K562 (cell line): ENCODE data around the gene CEP70. TPM values are rescaled to one million over a fixed set of nuclear protein-coding genes. Genes with fewer than 3 reads are reported as not detected.

Experiments
- ATAC-seq: fragments of 200-7000 bp; cut with Tn5 transposase; 3 replicates; pipeline ENCODE4 v1.9.1; 2020; ENCODE audit warnings: moderate library complexity
- BruUV-seq: library from RNA; stranded (reverse); fragments of 400-500 nt; replicated peaks from 2 replicates; lab custom pipeline; 2021; lab: Mats Ljungman, UMichigan
- CTCF ChIA-PET: fragments of 300-600 bp; formaldehyde crosslinking; extraction: SDS; loops from one replicate; lab custom pipeline; 2021; ENCODE audit warnings: low intra/inter-chr PET ratio; lab: Yijun Ruan, JAX
- POLR2A ChIA-PET: fragments of 300-600, 350-650 bp; sonication (Branson Sonifier 250); formaldehyde crosslinking; extraction: SDS; loops from one replicate; lab custom pipeline; 2021; ENCODE audit warnings: antibody characterized with exemption, inconsistent platforms; lab: Yijun Ruan, JAX
- DNase-seq, 4 experiments: peaks; one replicate each; pipeline versions ENCODE4 v3.0.0 to v3.0.0-alpha.2; 2011 to 2018; ENCODE audit warnings: low spot score in 3 of 4, mixed read lengths in 3 of 4; ENCODE audit errors: extremely low read depth in 1 of 4
- FAIRE-seq: peaks from 2 replicates; lab custom pipeline; 2011; peaks lifted over from hg19 to GRCh38; lab: Jason Lieb, UNC
- H2AFZ ChIP-seq: 2 replicates; pipeline ENCODE4 v1.6.0; 2011; ENCODE audit warnings: low read depth, low read length, control low read depth, inconsistent platforms
- H3K27ac ChIP-seq: fragments of 200-600 bp; 3 replicates; pipeline ENCODE4 v1.8.0; 2011; ENCODE audit warnings: low read depth, mild to moderate bottlenecking, control low read depth, inconsistent platforms, low read length, moderate library complexity, mixed read lengths; ENCODE audit errors: extremely low read depth
- H3K27me3 ChIP-seq, 2 experiments: fragments of 300-600 bp in 1 of 2; 2 replicates in 1 of 2; 3 replicates in 1 of 2; pipeline versions ENCODE4 v1.6.0 to v1.8.0; 2011; ENCODE audit warnings: inconsistent platforms in 2 of 2, low read length in 2 of 2, mild to moderate bottlenecking in 1 of 2, mixed read lengths in 1 of 2, moderate library complexity in 1 of 2; ENCODE audit not compliant: control insufficient read depth in 2 of 2, insufficient read depth in 2 of 2
- H3K36me3 ChIP-seq: fragments of 300-600 bp; 3 replicates; pipeline ENCODE4 v1.8.0; 2011; ENCODE audit warnings: mild to moderate bottlenecking, low read length, inconsistent platforms; ENCODE audit not compliant: control insufficient read depth, insufficient read depth
- H3K4me1 ChIP-seq, 2 experiments: fragments of 200-600 bp in 1 of 2; replicated peaks in 1 of 2; 2 replicates in 1 of 2; 3 replicates in 1 of 2; pipeline versions ENCODE4 v1.5.1 to v1.8.0; 2011; ENCODE audit warnings: inconsistent platforms in 2 of 2, low read length in 2 of 2, mild to moderate bottlenecking in 1 of 2, mixed read lengths in 1 of 2, moderate library complexity in 1 of 2; ENCODE audit not compliant: control insufficient read depth in 2 of 2, insufficient read depth in 2 of 2
- H3K4me2 ChIP-seq: 2 replicates; pipeline ENCODE4 v1.6.1; 2011; ENCODE audit warnings: low read length, control low read depth, inconsistent platforms, mixed read lengths; ENCODE audit not compliant: insufficient read depth
- H3K4me3 ChIP-seq: fragments of 200-600 bp; sonication (generic), shearing (Covaris generic); 2 replicates; pipeline ENCODE4 v1.5.1; 2016; ENCODE audit warnings: control low read depth, inconsistent platforms
- H3K79me2 ChIP-seq: fragments of 200-600 bp; 3 replicates; pipeline ENCODE4 v1.8.0; 2011; ENCODE audit warnings: low read length, inconsistent platforms; ENCODE audit not compliant: control insufficient read depth, insufficient read depth
- H3K9ac ChIP-seq, 2 experiments: 2 replicates each; pipeline versions ENCODE4 v1.6.0 to v1.6.1; 2011; ENCODE audit warnings: low read depth in 2 of 2, low read length in 2 of 2, control low read depth in 1 of 2, inconsistent platforms in 1 of 2, mild to moderate bottlenecking in 1 of 2, mixed read lengths in 1 of 2; ENCODE audit not compliant: insufficient read depth in 1 of 2
- H3K9me1 ChIP-seq: one replicate; pipeline ENCODE4 v1.6.0; 2011; ENCODE audit warnings: inconsistent platforms, mild to moderate bottlenecking, low read length, moderate library complexity; ENCODE audit not compliant: control insufficient read depth, insufficient read depth
- H3K9me3 ChIP-seq: replicated peaks from 2 replicates; pipeline ENCODE4 v1.5.1; 2011; ENCODE audit warnings: low read depth, low read length, inconsistent platforms; ENCODE audit not compliant: control insufficient read depth, insufficient read depth
- H4K20me1 ChIP-seq: replicated peaks from 2 replicates; pipeline ENCODE4 v1.6.1; 2011; ENCODE audit warnings: low read length, inconsistent platforms, mixed read lengths; ENCODE audit not compliant: control insufficient read depth, insufficient read depth
- DMBX1 ChIP-seq: fragments of 250-450 bp; sonication (Bioruptor Pico); IDR thresholded peaks from 2 replicates; pipeline ENCODE4 v1.8.0; 2022; ENCODE audit warnings: inconsistent platforms, mild to moderate bottlenecking, moderate library complexity, borderline replicate concordance
- FOSL1 ChIP-seq: fragments of 200-800 bp; sonication (Bioruptor generic); conservative IDR thresholded peaks from 2 replicates; pipeline ENCODE4 v1.6.1; 2016; ENCODE audit warnings: missing genetic modification characterization, missing compliant biosample characterization
- JUN ChIP-seq, 2 experiments: sonication (generic) in 1 of 2; formaldehyde crosslinking in 1 of 2; IDR thresholded peaks; 2 replicates each; pipeline versions ENCODE4 v1.6.1 to v1.8.0; 2012 to 2022; ENCODE audit warnings: borderline replicate concordance in 2 of 2, mild to moderate bottlenecking in 2 of 2, improper control_type of control experiment in 1 of 2, low read depth in 1 of 2, low read length in 1 of 2, missing genetic modification reagents in 1 of 2
- NEUROD1 ChIP-seq: fragments of 150-350 bp; IDR thresholded peaks from 2 replicates; pipeline ENCODE4 v1.6.1; 2014; ENCODE audit warnings: borderline replicate concordance, low read length, low read depth; ENCODE audit not compliant: partially characterized antibody
- RFX1 ChIP-seq: fragments of 450-650 bp; IDR thresholded peaks from 2 replicates; pipeline ENCODE4 v1.6.1; 2016; ENCODE audit warnings: mild to moderate bottlenecking, moderate library complexity
- TAF1 ChIP-seq: IDR thresholded peaks from 2 replicates; pipeline ENCODE4 v1.6.1; 2011; ENCODE audit warnings: mild to moderate bottlenecking, low read length, moderate library complexity; ENCODE audit not compliant: insufficient read depth, control insufficient read depth, severe bottlenecking; ENCODE audit errors: extremely low read depth
- TRIM24 ChIP-seq, 2 experiments: fragments of 450-650 bp; IDR thresholded peaks; 2 replicates each; pipeline ENCODE4 v1.6.1; 2016
- WGBS: fragments of 100-300 bp; shearing (Covaris generic); methylation state at CpG from one replicate; pipeline ENCODE4 v1.1.6; 2016; ENCODE audit warnings: low coverage, mixed read lengths; ENCODE audit not compliant: insufficient coverage; ENCODE audit errors: missing lambda C conversion rate; 5-methylcytosine and 5-hydroxymethylcytosine counted together
- in situ Hi-C: fragments of 300-500 bp; cut with MboI; formaldehyde crosslinking; loops from 4 replicates; pipeline ENCODE4 v1.15.0; 2018; ENCODE audit warnings: inconsistent platforms, mixed read lengths
- intact Hi-C: fragments of 100-400 bp; cut with micrococcal nuclease; formaldehyde crosslinking; loops from 2 replicates; pipeline ENCODE4 v1.14.2; 2022
- polyA plus RNA-seq, 8 experiments: library from polyadenylated mRNA; depleted of rRNA in 4 of 8; stranded (reverse) in 5 of 8; unstranded in 3 of 8; fragments of >200 nt; fragmentation: Nextera tagmentation in 2 of 8; fragmentation: Illumina TruSeq in 1 of 8; extraction: Ambion mirVana in 2 of 8; extraction: Trizol in 1 of 8; gene quantifications; 2 replicates each; pipeline versions ENCODE4 v1.2.1 to v1.2.3, GENCODE V29; 2011 to 2014; ENCODE audit warnings: inconsistent platforms in 1 of 8, missing spikeins in 1 of 8
- total RNA-seq, 7 experiments: library from RNA; depleted of rRNA in 6 of 7; stranded (reverse); fragments of >200 nt in 6 of 7; fragmentation: Illumina TruSeq in 2 of 7; extraction: Trizol in 2 of 7; gene quantifications; 2 replicates each; pipeline versions ENCODE4 v1.2.1 to v1.2.3, GENCODE V29; 2011 to 2021; ENCODE audit warnings: low replicate concordance in 1 of 7
- TF ChIP-seq, protein P1 (sequence below): fragments of 450-650 bp; conservative IDR thresholded peaks from 2 replicates; pipeline ENCODE4 v1.6.1; 2016; ENCODE audit warnings: missing genetic modification characterization, low read depth, mild to moderate bottlenecking, control low read depth, missing compliant biosample characterization

Gene CEP70
- total and polyA plus RNA-seq, 9 of the 15 experiments (the other 6 are each of a cell fraction or from before 2014, with no cell fraction given) = 16.1 to 31.5 (median 23.4) TPM

DNA sequence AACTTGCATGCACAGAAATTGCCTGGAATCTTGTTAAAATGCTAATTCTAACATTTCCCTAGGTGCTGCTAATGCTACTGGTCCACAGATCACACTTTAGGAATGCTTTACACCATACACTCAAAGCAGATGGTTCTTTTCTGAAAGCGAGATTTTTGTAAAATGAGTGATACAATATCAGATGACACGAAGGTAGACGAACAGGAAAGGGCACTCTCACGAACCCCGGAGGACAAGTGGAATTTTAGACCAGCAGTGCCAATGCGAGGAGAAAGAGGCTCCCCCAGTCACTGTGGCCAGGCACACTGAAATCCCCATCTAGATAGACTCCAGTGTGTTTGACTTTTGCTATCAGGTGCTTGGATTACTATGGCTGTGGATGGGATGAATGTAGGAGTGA is 35.5 kb upstream of the CEP70 start (continued):
- TF ChIP-seq DMBX1 (CRISPR knock-in tag) (no peak), JUN (IDR thresholded peaks at IDR 0.05; ENCODE audit: borderline replicate concordance, low read depth, low read length) (no peak), JUN (CRISPR knock-in tag; IDR thresholded peaks at IDR 0.05; ENCODE audit: borderline replicate concordance) (no peak), FOSL1 (tag) (no peak), RFX1 (no peak), NEUROD1 (no peak), TAF1 (no peak)
- TF ChIP-seq, protein P1, sequence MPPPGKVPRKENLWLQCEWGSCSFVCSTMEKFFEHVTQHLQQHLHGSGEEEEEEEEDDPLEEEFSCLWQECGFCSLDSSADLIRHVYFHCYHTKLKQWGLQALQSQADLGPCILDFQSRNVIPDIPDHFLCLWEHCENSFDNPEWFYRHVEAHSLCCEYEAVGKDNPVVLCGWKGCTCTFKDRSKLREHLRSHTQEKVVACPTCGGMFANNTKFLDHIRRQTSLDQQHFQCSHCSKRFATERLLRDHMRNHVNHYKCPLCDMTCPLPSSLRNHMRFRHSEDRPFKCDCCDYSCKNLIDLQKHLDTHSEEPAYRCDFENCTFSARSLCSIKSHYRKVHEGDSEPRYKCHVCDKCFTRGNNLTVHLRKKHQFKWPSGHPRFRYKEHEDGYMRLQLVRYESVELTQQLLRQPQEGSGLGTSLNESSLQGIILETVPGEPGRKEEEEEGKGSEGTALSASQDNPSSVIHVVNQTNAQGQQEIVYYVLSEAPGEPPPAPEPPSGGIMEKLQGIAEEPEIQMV (tag) = no peak
- TF ChIP-seq, all 486 proteins: peak for 0

DNA sequence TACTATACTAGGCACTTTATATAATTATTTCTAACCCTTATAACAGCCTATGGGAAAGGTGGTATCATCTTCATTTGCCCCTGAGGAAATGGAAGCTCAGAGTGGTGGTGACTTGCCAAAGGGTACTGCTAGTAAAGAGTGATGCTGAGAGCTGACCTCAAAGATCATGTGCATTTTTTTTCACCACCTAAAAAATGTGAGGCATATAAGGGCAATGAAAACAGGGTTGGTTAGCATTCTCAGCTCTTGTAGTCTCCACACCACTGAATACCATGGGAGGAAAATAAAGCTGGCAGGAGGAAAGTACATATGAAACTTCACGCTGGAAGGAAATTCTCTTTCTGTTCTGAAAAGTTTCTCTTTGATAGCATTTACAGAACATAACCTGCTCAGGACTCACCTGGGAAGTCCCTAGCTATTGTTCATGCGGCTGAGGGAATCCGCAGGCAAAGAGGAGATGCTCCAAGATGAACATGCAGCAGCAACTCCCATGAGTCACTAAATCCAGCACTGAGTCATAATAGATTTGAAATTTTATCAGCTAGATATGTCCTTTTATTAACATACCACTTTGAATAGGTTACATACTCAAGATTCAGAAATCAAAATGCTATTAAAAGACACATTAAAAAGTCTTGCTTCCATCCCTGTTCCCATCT is 31.8 kb upstream of the CEP70 start:
- intact Hi-C loops = no loop called here

More for the DNA sequence above, 31.8 kb upstream of the CEP70 start:
- no peaks in the 10 kb centered on the region for H3K4me1 ChIP-seq
- no peaks in the 10 kb centered on the region for H4K20me1 ChIP-seq
- H2AFZ ChIP-seq = no peak overlapping the region
- H3K9me3 ChIP-seq = no peaks in the 10 kb centered on the region
- no peaks in the 10 kb centered on the region for H3K36me3 ChIP-seq
- no peak overlapping the region for H3K27ac ChIP-seq
- ChIA-PET CTCF (no interaction called here), POLR2A (interaction anchor here (1.6 to 2.2 kb wide), 2 partner anchors 11 to 16 kb away, joined by 5 read pairs; no protein-coding TSS in a partner anchor)
- DNase-seq (no peak), FAIRE-seq (no peak), ATAC-seq (no peak)
- TF ChIP-seq TRIM24 (IDR thresholded peaks at IDR 0.05) (no peak), FOSL1 (tag) (peak; percentile 42)
- H3K27me3 ChIP-seq = peaks cover 0 to 5% of the 10 kb centered on the region in 2 experiments; a peak in 2 of 5 replicates
- no peak overlapping the region for H3K4me3 ChIP-seq
- H3K9ac ChIP-seq = no peak overlapping the region
- in situ Hi-C loops = no loop called here
- 23% methylated on average over 3 of the region's 3 CpGs for WGBS
- no peaks in the 10 kb centered on the region for H3K79me2 ChIP-seq
- no peak overlapping the region for H3K4me2 ChIP-seq
- BruUV-seq = no TSS peak
- H3K9me1 ChIP-seq = no peaks in the 10 kb centered on the region
